Calu3 (cell line): ENCODE results near the gene SH3BP2. TPM values are rescaled to one million over a fixed set of nuclear protein-coding genes. Genes with fewer than 3 reads are reported as not detected.
A peak's percentile ranks its signal among the peaks of the same experiment; 100 is the strongest.

Experiments
- BruUV-seq: library from RNA; stranded (reverse); fragments of 400-500 nt; replicated peaks from 2 replicates; lab custom pipeline; 2021; lab: Mats Ljungman, UMichigan
- CTCF ChIA-PET: fragments of 300-600 bp; sonication (Branson Sonifier 250); formaldehyde crosslinking; loops from one replicate; lab custom pipeline; 2022; ENCODE audit warnings: antibody characterized with exemption; lab: Charles Lee
- DNase-seq: peaks from one replicate; pipeline ENCODE4 v3.0.0; 2022
- H3K27ac Mint-ChIP-seq: one replicate; pipeline ENCODE4 v1.8.0; 2022; ENCODE audit warnings: mixed read lengths; ENCODE audit not compliant: unreplicated experiment
- H3K27me3 Mint-ChIP-seq: one replicate; pipeline ENCODE4 v1.8.0; 2022; ENCODE audit warnings: mixed read lengths; ENCODE audit not compliant: unreplicated experiment
- H3K36me3 Mint-ChIP-seq: one replicate; pipeline ENCODE4 v1.8.0; 2022; ENCODE audit warnings: mild to moderate bottlenecking, moderate library complexity, mixed read lengths; ENCODE audit not compliant: insufficient read depth, unreplicated experiment
- H3K4me1 Mint-ChIP-seq: one replicate; pipeline ENCODE4 v1.8.0; 2022; ENCODE audit warnings: mild to moderate bottlenecking, low read depth, mixed read lengths; ENCODE audit not compliant: unreplicated experiment
- H3K4me3 Mint-ChIP-seq: one replicate; pipeline ENCODE4 v1.8.0; 2022; ENCODE audit warnings: mild to moderate bottlenecking, low read depth, moderate library complexity, mixed read lengths; ENCODE audit not compliant: unreplicated experiment
- H3K9me3 Mint-ChIP-seq: one replicate; pipeline ENCODE4 v1.8.0; 2022; ENCODE audit warnings: low read depth, mixed read lengths; ENCODE audit not compliant: unreplicated experiment
- CTCF ChIP-seq: fragments of 200-600 bp; IDR thresholded peaks from one replicate; pipeline ENCODE4 v1.8.0; 2022; ENCODE audit warnings: antibody characterized with exemption; ENCODE audit not compliant: unreplicated experiment
- intact Hi-C: fragments of 100-400 bp; cut with micrococcal nuclease; formaldehyde crosslinking; loops from one replicate; pipeline ENCODE4 v1.10.0; 2022; ENCODE audit not compliant: unreplicated experiment
- total RNA-seq: library from RNA; stranded (reverse); gene quantifications from 2 replicates; pipeline ENCODE4 v1.2.3, GENCODE V29; 2022

The SH3BP2 gene
- total RNA-seq, 1 experiment from 2014 or later, result 22.7 TPM

DNA sequence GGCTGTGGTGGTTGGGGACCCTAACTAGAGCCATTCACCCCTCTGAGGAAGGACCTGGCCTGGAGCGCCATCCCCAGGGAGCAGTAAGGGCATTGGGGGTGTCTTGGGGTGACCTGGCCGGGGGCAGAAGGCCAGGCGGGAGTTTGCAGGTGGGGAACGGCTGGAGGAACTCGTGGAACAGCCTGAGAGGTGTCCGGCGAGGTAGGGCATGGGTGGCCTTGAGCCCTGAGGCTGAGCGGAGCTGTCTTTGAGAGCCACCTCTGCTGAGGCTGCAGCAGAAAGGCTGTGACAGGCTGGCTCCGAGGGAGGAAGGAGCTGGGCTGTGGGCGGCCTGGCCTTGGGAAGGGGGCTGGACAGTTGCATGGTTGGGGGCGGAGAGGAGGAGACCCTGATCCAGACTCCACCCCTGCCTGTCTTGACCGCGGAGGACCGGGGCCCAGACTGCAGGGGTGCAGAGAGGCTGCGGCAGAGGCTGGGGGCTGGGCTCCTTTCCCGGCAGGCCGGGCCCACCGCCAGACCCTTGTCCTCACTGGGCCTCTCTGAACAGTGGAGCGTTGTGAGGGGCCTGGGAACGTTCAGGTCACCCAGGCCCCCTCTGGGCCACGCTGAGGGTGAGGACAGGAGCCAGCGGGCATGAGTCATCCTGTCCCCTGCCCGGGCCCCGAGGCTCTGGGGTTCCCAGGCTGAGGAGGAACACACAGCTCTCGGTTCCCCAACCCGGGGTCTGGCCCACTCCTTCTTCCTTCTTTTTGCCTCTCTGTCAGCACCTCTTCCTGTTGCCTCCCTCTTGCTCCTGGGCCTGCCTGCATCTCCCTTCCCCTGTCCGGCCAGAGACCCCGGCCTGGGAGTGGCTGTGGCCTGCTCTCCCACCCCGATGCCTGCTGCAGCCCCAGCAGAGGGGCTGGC lies 8.1 kb downstream of the SH3BP2 start:
- CTCF ChIA-PET, result interaction anchor here (0.6 kb wide), 1 partner anchor 269 kb away, joined by 5 read pairs; no protein-coding TSS in a partner anchor
- peak; percentile 51 for DNase-seq
- Mint-ChIP-seq H3K27ac (no peak overlapping the region), H3K4me3 (no peak overlapping the region), H3K27me3 (no peaks in the 10 kb centered on the region), H3K36me3 (peaks cover 7% of the 10 kb centered on the region), H3K4me1 (peaks cover 31% of the 10 kb centered on the region), H3K9me3 (no peaks in the 10 kb centered on the region)
- TF ChIP-seq CTCF, result no peak
- no TSS peak for BruUV-seq
- intact Hi-C loops, result no loop called here

DNA sequence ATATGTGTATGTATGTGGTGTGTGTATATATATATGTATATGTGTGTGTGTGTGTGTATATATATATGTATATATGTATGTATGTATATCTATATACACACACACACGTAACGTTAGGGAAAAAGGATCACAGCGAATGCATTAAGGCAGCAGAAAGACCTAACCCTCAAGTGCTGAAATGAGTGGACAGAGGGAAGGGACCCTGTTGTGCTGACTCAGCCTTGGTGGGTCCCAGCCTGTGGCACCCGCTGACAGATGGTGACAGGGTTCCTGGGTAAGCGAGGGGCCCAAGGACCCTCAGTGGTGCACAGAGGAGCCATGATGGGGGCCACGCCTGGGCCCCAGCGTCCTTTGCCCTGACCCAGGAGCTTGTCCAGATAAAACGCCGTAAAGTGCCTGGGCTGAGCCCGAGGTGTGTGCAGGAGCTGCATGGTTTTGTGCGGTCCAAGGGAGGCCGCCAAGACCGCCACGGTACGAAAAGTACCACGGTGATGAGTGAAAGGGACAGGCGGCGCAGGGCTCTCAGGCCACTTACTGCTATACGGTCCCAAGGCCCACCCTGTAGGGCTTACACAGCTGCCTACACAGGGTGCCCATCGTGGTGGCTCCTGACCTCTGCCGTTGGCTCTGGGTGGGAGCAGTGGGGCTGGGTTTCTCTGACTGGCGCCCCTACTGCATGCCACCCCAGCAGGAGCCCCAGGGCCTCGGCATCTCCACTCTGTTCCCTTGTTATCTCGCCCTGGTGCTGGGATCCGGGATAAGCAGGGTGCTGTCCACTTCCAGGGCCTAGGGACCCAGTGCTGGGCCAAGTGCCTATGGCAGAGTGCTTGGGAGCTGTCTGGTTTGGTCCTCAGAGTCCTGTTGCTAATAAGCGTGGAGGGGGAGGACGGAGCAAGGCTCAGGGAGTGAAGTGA lies 10.0 kb downstream of the SH3BP2 start:
- Mint-ChIP-seq H3K27me3 (no peaks in the 10 kb centered on the region), H3K27ac (no peak overlapping the region), H3K4me1 (peaks cover 40% of the 10 kb centered on the region), H3K9me3 (no peaks in the 10 kb centered on the region), H3K4me3 (no peak overlapping the region), H3K36me3 (peaks cover 7% of the 10 kb centered on the region)
- TF ChIP-seq CTCF, result no peak
- CTCF ChIA-PET, result no interaction called here
- intact Hi-C loops, result no loop called here
- no TSS peak for BruUV-seq
- no peak for DNase-seq

DNA sequence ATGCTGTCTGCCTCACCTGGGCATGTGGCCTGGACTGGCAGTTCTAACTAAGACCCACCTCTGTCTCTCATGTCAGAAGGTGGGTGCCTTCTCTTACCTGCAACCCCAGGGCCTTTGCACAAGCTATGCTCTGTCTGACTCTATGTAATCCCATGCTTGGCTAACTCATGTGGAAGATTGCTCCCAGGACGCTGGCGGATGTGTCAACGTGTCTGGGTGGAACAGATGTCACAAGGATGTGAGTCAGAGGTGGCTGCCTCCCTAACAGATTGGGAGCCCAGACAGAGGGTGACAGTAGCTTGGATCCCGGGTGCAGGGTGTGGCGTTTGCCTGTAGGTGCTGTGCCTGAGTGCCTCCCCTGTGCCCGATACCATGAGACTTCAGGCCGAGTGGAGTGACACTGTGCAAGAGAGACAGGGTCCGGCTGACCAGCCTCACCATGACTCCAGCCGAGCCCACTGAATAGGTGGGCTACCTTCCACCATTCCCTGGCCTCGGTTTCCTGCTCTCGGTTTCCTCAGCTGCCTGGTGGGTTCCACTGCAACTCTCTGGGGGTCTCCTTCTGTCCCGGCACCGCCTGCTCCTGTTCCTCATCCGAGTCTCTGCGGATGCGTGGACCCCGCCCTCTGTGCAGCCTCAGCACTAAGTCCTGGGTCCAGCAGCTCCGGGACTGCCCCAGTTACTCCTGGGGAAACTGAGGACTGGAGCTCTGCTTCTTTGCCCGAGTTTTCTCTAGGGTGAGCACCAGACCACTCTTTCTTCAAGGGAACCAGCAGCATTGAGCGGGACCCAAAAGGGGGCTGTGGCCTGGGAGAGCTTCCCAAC lies 11.0 kb downstream of the SH3BP2 start:
- TF ChIP-seq CTCF, result no peak
- no peak overlapping the region for H3K27ac Mint-ChIP-seq
- CTCF ChIA-PET, result no interaction called here
- no peak for DNase-seq
- H3K4me1 Mint-ChIP-seq, result peaks cover 40% of the 10 kb centered on the region
- H3K27me3 Mint-ChIP-seq, result no peaks in the 10 kb centered on the region
- no peaks in the 10 kb centered on the region for H3K9me3 Mint-ChIP-seq
- intact Hi-C loops, result no loop called here
- H3K36me3 Mint-ChIP-seq, result peaks cover 7% of the 10 kb centered on the region
- no peak overlapping the region for H3K4me3 Mint-ChIP-seq
- BruUV-seq, result no TSS peak

DNA sequence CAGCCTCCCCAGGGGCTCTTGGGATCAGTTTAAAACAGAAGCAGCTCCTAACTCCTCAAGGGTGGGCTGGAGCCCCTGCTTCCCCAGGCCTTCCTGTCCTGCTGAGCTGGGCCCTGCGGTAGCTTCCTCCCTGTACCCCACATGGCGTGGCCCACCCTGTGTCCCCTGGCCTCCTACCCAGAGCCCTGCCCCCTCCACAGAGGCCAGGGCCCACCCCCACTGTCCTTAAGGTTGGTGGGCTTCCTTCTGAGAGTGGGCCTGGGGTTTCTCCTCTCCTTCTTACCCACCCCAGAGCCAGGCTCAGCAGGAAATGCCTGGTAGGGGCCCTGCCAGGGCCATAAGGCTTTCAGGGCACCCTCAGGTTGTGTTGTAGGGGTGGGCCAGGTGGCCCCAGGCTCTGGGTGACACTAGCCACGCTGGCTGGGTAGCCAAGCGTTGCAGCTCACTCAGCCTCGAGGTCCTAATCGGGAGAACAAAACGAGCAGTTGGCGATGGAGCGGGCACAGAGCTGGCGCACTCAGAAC lies 11.6 kb downstream of the SH3BP2 start:
- CTCF ChIA-PET, result no interaction called here
- TF ChIP-seq CTCF, result no peak
- DNase-seq, result no peak
- no TSS peak for BruUV-seq
- H3K4me1 Mint-ChIP-seq, result peaks cover 40% of the 10 kb centered on the region
- no peak overlapping the region for H3K27ac Mint-ChIP-seq
- peaks cover 7% of the 10 kb centered on the region for H3K36me3 Mint-ChIP-seq
- intact Hi-C loops, result no loop called here
- no peaks in the 10 kb centered on the region for H3K27me3 Mint-ChIP-seq
- H3K9me3 Mint-ChIP-seq, result no peaks in the 10 kb centered on the region
- H3K4me3 Mint-ChIP-seq, result no peak overlapping the region
